OCI-LY1 (cell line): ENCODE data around the gene DNAJB7.

Source experiments
- CTCF ChIP-seq: fragments of 200-600 bp; sonication (generic), shearing (Covaris generic); IDR thresholded peaks from 2 replicates; pipeline ENCODE4 v1.5.1; 2017; ENCODE audit warnings: mild to moderate bottlenecking, antibody characterized with exemption, low read length, moderate library complexity, mixed read lengths
- EZH2 ChIP-seq: fragments of 200-600 bp; sonication (generic), shearing (Covaris generic); IDR thresholded peaks from 2 replicates; pipeline ENCODE4 v1.8.0; 2017; ENCODE audit warnings: borderline replicate concordance, mixed run types, mild to moderate bottlenecking, antibody characterized with exemption, low read length, moderate library complexity, mixed read lengths

- TF ChIP-seq CTCF (no peak), EZH2 (no peak)
Measured at GRCh38 chr22:40853961-40854360, 8.0 kb downstream of the DNAJB7 start.
